ENCODE results near the gene SLC16A10. TPM values are rescaled to one million over a fixed set of nuclear protein-coding genes. Genes with fewer than 3 reads are reported as not detected.
"Not testable (repeated sequence)": the region's sequence is repeated elsewhere in the genome, so short reads cannot be mapped to it uniquely, and the experiment has no call there.

The SLC16A10 gene
- polyA plus RNA-seq, 3 donors: 0.05 to 0.15 TPM; not detected in 1

DNA sequence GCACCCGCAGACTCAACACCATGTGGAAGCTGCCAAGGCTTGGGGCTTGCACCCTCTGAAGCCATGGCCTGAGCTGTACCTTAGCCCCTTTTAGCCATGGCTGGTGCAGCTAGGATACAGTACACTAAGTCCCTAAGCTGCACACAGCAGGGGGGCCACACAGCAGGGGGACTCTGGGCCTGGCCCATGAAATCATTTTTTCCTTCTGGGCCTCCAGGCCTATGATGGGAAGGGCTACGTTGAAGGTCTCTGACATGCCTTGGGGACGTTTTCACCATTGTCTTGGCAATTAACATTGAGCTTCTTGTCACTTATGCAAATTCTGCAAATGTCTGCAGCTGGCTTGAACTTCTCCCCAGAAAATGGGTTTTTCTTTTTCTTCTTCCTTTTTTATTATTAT lies 103.3 kb downstream of the SLC16A10 start:
- intact Hi-C loops (cut with micrococcal nuclease): no loop called here
- Histone ChIP-seq H3K27me3 (ENCODE audit: control insufficient read depth in 2 of 2, insufficient read depth in 2 of 2, low read length in 2 of 2) (no peaks in the 10 kb centered on the region), H3K4me3 (replicated peaks in 1 of 3; ENCODE audit: low read depth in 2 of 3, low read length in 3 of 3) (no peak overlapping the region), H3K4me1 (ENCODE audit: control insufficient read depth in 1 of 2, insufficient read depth in 2 of 2, low read length in 2 of 2) (no peaks in the 10 kb centered on the region), H3K9ac (ENCODE audit: insufficient read depth, low read length, poor library complexity, severe bottlenecking) (no peak overlapping the region), H3K36me3 (replicated peaks in 1 of 2; ENCODE audit: control insufficient read depth in 1 of 2, insufficient read depth in 2 of 2, low read length in 2 of 2) (no peaks in the 10 kb centered on the region), H3K79me2 (ENCODE audit: insufficient read depth, low read length) (no peaks in the 10 kb centered on the region), H2AFZ (ENCODE audit: insufficient read depth, low read depth, low read length, poor library complexity, severe bottlenecking) (no peak overlapping the region), H3K9me3 (replicated peaks in 1 of 2; ENCODE audit: control insufficient read depth in 1 of 2, insufficient read depth in 1 of 2, low read length in 2 of 2) (peaks cover 0 to 2% of the 10 kb centered on the region in 2 donors), H3K4me2 (replicated peaks; ENCODE audit: extremely low read depth, low read length, poor library complexity, severe bottlenecking) (no peak overlapping the region), H4K20me1 (ENCODE audit: insufficient read depth, low read length) (no peaks in the 10 kb centered on the region), H3K27ac (ENCODE audit: low read depth in 1 of 2, low read length in 2 of 2) (no peak overlapping the region)
- H3K4me1 Mint-ChIP-seq: no peaks in the 10 kb centered on the region
- TF ChIP-seq, protein P1, sequence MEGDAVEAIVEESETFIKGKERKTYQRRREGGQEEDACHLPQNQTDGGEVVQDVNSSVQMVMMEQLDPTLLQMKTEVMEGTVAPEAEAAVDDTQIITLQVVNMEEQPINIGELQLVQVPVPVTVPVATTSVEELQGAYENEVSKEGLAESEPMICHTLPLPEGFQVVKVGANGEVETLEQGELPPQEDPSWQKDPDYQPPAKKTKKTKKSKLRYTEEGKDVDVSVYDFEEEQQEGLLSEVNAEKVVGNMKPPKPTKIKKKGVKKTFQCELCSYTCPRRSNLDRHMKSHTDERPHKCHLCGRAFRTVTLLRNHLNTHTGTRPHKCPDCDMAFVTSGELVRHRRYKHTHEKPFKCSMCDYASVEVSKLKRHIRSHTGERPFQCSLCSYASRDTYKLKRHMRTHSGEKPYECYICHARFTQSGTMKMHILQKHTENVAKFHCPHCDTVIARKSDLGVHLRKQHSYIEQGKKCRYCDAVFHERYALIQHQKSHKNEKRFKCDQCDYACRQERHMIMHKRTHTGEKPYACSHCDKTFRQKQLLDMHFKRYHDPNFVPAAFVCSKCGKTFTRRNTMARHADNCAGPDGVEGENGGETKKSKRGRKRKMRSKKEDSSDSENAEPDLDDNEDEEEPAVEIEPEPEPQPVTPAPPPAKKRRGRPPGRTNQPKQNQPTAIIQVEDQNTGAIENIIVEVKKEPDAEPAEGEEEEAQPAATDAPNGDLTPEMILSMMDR (IDR thresholded peaks at IDR 0.05): no peak
- peaks cover 0 to 6% (median 2%) of the 10 kb centered on the region in 7 donors for H3K9me3 Mint-ChIP-seq
- no peak for DNase-seq
- 100% methylated on average over 3 of the region's 3 CpGs for WGBS (ENCODE audit: insufficient coverage)
- H3K36me3 Mint-ChIP-seq: peaks cover 0 to 1% of the 10 kb centered on the region in 2 donors
- peaks cover 0 to 2% (median 0%) of the 10 kb centered on the region in 3 donors for H3K27me3 Mint-ChIP-seq (ENCODE audit: low read depth in 3 of 3)
- no peak overlapping the region for H3K27ac Mint-ChIP-seq
- no peak overlapping the region for H3K4me3 Mint-ChIP-seq

DNA sequence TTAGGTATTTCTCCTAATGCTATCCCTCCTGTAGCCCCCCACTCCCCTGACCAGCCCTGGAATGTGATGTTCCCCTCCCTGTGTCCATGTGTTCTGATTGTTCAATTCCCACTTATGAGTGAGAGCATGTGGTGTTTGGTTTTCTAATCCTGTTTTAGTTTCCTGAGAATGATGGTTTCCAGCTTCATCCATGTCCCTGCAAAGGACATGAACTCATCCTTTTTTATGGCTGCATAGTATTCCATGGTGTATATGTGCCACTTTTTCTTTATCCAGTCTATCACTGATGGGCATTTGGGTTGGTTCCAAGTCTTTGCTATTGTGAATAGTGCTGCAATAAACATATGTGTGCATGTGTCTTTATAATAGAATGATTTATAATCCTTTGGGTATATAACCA lies 103.8 kb downstream of the SLC16A10 start:
- H3K27me3 ChIP-seq (ENCODE audit: control insufficient read depth in 2 of 2, insufficient read depth in 2 of 2, low read length in 2 of 2); H3K9me3 Mint-ChIP-seq; H3K36me3 Mint-ChIP-seq; H4K20me1 ChIP-seq (ENCODE audit: insufficient read depth, low read length); H3K4me3 ChIP-seq (replicated peaks in 1 of 3; ENCODE audit: low read depth in 2 of 3, low read length in 3 of 3); H3K27ac Mint-ChIP-seq; H3K9ac ChIP-seq (ENCODE audit: insufficient read depth, low read length, poor library complexity, severe bottlenecking); H3K4me3 Mint-ChIP-seq; intact Hi-C loops (cut with micrococcal nuclease); H3K36me3 ChIP-seq (replicated peaks in 1 of 2; ENCODE audit: control insufficient read depth in 1 of 2, insufficient read depth in 2 of 2, low read length in 2 of 2); H3K27ac ChIP-seq (ENCODE audit: low read depth in 1 of 2, low read length in 2 of 2); H3K9me3 ChIP-seq (replicated peaks in 1 of 2; ENCODE audit: control insufficient read depth in 1 of 2, insufficient read depth in 1 of 2, low read length in 2 of 2); H2AFZ ChIP-seq (ENCODE audit: insufficient read depth, low read depth, low read length, poor library complexity, severe bottlenecking); H3K4me1 Mint-ChIP-seq; H3K4me1 ChIP-seq (ENCODE audit: control insufficient read depth in 1 of 2, insufficient read depth in 2 of 2, low read length in 2 of 2); H3K4me2 ChIP-seq (replicated peaks; ENCODE audit: extremely low read depth, low read length, poor library complexity, severe bottlenecking); DNase-seq; H3K27me3 Mint-ChIP-seq (ENCODE audit: low read depth in 3 of 3); H3K79me2 ChIP-seq (ENCODE audit: insufficient read depth, low read length): not testable (repeated sequence)

Measured in CD14-positive monocyte (primary cell).